Adrenal gland (tissue), 5 donors: Measurements from ENCODE around the gene IL10RB.

Experiments
- POLR2A ChIP-seq, 2 donors: fragments of 450-650 bp; IDR thresholded peaks; one replicate each; pipeline ENCODE4 v1.6.1; 2017; ENCODE audit warnings: antibody characterized with exemption in 2 of 2, mild to moderate bottlenecking in 2 of 2, moderate library complexity in 1 of 2
- TF ChIP-seq, protein P1 (sequence below), 6 experiments: fragments of 450-650 bp in 4 of 6; fragments of 200-600 bp in 2 of 6; sonication (generic) in 1 of 6; IDR thresholded peaks; 1 replicate in 5 of 6; 2 replicates in 1 of 6; pipeline versions ENCODE4 v1.5.1 to v1.8.0; 2016 to 2021; ENCODE audit warnings: antibody characterized with exemption in 6 of 6, mild to moderate bottlenecking in 2 of 6, moderate library complexity in 1 of 6
- donor health status: DM: no; HTN: no; CAD: no.

DNA sequence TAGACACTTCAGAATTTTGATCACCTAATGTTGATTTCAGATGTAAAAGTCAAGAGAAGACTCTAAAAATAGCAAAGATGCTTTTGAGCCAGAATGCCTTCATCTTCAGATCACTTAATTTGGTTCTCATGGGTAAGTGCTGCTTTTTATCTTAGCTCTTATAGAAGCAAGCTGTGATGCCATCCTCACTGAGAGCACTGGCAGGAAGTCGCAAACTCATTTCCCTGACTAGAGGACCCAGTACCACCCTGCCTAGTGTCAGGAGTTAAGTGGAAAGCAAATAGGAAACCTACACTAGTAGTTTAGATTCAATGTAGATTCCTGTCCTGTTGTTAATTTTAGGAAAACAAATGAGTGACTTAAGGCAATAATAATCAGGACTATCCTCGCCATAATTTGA, 24.3 kb upstream of the IL10RB start:
- no peak for TF ChIP-seq POLR2A (IDR thresholded peaks at IDR 0.05)
- TF ChIP-seq, protein P1, sequence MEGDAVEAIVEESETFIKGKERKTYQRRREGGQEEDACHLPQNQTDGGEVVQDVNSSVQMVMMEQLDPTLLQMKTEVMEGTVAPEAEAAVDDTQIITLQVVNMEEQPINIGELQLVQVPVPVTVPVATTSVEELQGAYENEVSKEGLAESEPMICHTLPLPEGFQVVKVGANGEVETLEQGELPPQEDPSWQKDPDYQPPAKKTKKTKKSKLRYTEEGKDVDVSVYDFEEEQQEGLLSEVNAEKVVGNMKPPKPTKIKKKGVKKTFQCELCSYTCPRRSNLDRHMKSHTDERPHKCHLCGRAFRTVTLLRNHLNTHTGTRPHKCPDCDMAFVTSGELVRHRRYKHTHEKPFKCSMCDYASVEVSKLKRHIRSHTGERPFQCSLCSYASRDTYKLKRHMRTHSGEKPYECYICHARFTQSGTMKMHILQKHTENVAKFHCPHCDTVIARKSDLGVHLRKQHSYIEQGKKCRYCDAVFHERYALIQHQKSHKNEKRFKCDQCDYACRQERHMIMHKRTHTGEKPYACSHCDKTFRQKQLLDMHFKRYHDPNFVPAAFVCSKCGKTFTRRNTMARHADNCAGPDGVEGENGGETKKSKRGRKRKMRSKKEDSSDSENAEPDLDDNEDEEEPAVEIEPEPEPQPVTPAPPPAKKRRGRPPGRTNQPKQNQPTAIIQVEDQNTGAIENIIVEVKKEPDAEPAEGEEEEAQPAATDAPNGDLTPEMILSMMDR (IDR thresholded peaks at IDR 0.05): no peak
